ENCODE data around the gene RHOB.

- no peak for TF ChIP-seq POLR2A (IDR thresholded peaks at IDR 0.05)
- no peak for TF ChIP-seq CTCF (IDR thresholded peaks at IDR 0.05)
Measured at GRCh38 chr2:20479835-20480234, 33.0 kb downstream of the RHOB start.

Measured in uterus (tissue), 2 donors.